SU-DHL-6 (cell line): Measurements from ENCODE around the gene VRK3.

Experiments used
- EZH2phosphoT487 ChIP-seq: fragments of 200-600 bp; sonication (generic), shearing (Covaris generic); conservative IDR thresholded peaks from 2 replicates; pipeline ENCODE4 v1.6.1; 2018; ENCODE audit warnings: mild to moderate bottlenecking, antibody characterized with exemption, low read length, moderate library complexity, mixed read lengths
- TF ChIP-seq, protein P1 (sequence below): fragments of 200-600 bp; sonication (generic); IDR thresholded peaks from one replicate; pipeline ENCODE4 v1.5.1; 2017; ENCODE audit warnings: antibody characterized with exemption, mild to moderate bottlenecking, low read length, moderate library complexity; ENCODE audit not compliant: insufficient read depth, poor library complexity, severe bottlenecking

DNA sequence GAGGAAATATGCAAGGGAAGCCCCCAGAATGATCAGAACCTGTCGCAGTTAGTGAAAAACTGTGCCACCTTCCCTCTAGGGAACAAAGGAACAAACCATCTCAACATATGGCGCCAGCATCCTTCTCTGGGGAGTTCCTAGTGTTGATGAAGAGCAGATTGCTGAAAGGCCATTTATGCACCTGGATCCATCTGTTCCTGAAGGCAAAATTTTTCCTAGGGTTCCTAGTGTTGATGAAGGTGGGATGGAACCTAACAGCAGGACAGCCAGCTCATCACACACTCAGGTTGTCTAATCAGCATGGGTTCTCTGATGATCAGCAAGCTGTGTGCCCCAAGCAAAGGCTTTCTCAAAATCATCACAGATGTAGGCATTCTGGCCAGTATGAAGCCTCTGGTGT is 33.3 kb upstream of the VRK3 start:
- TF ChIP-seq, protein P1, sequence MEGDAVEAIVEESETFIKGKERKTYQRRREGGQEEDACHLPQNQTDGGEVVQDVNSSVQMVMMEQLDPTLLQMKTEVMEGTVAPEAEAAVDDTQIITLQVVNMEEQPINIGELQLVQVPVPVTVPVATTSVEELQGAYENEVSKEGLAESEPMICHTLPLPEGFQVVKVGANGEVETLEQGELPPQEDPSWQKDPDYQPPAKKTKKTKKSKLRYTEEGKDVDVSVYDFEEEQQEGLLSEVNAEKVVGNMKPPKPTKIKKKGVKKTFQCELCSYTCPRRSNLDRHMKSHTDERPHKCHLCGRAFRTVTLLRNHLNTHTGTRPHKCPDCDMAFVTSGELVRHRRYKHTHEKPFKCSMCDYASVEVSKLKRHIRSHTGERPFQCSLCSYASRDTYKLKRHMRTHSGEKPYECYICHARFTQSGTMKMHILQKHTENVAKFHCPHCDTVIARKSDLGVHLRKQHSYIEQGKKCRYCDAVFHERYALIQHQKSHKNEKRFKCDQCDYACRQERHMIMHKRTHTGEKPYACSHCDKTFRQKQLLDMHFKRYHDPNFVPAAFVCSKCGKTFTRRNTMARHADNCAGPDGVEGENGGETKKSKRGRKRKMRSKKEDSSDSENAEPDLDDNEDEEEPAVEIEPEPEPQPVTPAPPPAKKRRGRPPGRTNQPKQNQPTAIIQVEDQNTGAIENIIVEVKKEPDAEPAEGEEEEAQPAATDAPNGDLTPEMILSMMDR, result no peak
- no peak for TF ChIP-seq EZH2phosphoT487
